Osteoblast (primary cell): ENCODE results near the gene MAMSTR. TPM values are rescaled to one million over a fixed set of nuclear protein-coding genes. Genes with fewer than 3 reads are reported as not detected.

Source experiments
- DNase-seq: peaks from one replicate; pipeline ENCODE4 v3.0.0; 2011; ENCODE audit warnings: low spot score, mixed read lengths; ENCODE audit not compliant: insufficient read length; ENCODE audit errors: missing footprints
- H2AFZ ChIP-seq: 2 replicates; pipeline ENCODE4 v1.6.0; 2011; ENCODE audit warnings: mild to moderate bottlenecking, low read length
- H3K27ac ChIP-seq: 2 replicates; pipeline ENCODE4 v1.5.1; 2011; ENCODE audit warnings: mild to moderate bottlenecking, low read depth, low read length, moderate library complexity
- H3K27me3 ChIP-seq: 2 replicates; pipeline ENCODE4 v1.6.0; 2012; ENCODE audit warnings: mild to moderate bottlenecking, control low read depth, inconsistent platforms, low read length, moderate library complexity; ENCODE audit not compliant: insufficient read depth
- H3K36me3 ChIP-seq: 2 replicates; pipeline ENCODE4 v1.5.1; 2011; ENCODE audit warnings: mild to moderate bottlenecking, low read length, control low read depth, moderate library complexity; ENCODE audit not compliant: insufficient read depth
- H3K4me1 ChIP-seq: 2 replicates; pipeline ENCODE4 v1.5.1; 2011; ENCODE audit warnings: mild to moderate bottlenecking, low read length, control low read depth, moderate library complexity; ENCODE audit not compliant: insufficient read depth
- H3K4me2 ChIP-seq: 2 replicates; pipeline ENCODE4 v1.6.0; 2011; ENCODE audit warnings: mild to moderate bottlenecking, low read length; ENCODE audit not compliant: insufficient read depth
- H3K4me3 ChIP-seq: fragments of 200-600 bp; sonication (generic); 3 replicates; pipeline ENCODE4 v1.5.1; 2012; ENCODE audit warnings: mild to moderate bottlenecking, low read length, inconsistent platforms; ENCODE audit not compliant: insufficient read depth
- H3K79me2 ChIP-seq: 2 replicates; pipeline ENCODE4 v1.6.0; 2012; ENCODE audit warnings: mild to moderate bottlenecking, low read length, control low read depth, inconsistent platforms; ENCODE audit not compliant: insufficient read depth
- H3K9me3 ChIP-seq: 2 replicates; pipeline ENCODE4 v1.5.1; 2011; ENCODE audit warnings: low read depth, low read length, control low read depth
- H4K20me1 ChIP-seq: 2 replicates; pipeline ENCODE4 v1.6.0; 2012; ENCODE audit warnings: mild to moderate bottlenecking, low read length, control low read depth; ENCODE audit not compliant: insufficient read depth
- total RNA-seq: library from RNA; depleted of rRNA; stranded (reverse); fragments of >200 nt; gene quantifications from 2 replicates; pipeline ENCODE4 v1.2.3, GENCODE V29; 2012
- TF ChIP-seq, protein P1 (sequence below): IDR thresholded peaks from 2 replicates; pipeline ENCODE4 v1.5.1; 2011; ENCODE audit warnings: mild to moderate bottlenecking, low read depth, low read length, moderate library complexity; ENCODE audit errors: extremely low read depth

Gene MAMSTR
- total RNA-seq, 1 donor: 0.36 TPM

- TF ChIP-seq, protein P1, sequence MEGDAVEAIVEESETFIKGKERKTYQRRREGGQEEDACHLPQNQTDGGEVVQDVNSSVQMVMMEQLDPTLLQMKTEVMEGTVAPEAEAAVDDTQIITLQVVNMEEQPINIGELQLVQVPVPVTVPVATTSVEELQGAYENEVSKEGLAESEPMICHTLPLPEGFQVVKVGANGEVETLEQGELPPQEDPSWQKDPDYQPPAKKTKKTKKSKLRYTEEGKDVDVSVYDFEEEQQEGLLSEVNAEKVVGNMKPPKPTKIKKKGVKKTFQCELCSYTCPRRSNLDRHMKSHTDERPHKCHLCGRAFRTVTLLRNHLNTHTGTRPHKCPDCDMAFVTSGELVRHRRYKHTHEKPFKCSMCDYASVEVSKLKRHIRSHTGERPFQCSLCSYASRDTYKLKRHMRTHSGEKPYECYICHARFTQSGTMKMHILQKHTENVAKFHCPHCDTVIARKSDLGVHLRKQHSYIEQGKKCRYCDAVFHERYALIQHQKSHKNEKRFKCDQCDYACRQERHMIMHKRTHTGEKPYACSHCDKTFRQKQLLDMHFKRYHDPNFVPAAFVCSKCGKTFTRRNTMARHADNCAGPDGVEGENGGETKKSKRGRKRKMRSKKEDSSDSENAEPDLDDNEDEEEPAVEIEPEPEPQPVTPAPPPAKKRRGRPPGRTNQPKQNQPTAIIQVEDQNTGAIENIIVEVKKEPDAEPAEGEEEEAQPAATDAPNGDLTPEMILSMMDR: no peak
- DNase-seq: peak; percentile 99
- Histone ChIP-seq H3K4me2 (peak within 1 kb of the TSS; percentile 84), H3K4me1 (peaks cover 5% of the 10 kb centered on the region), H3K27me3 (peaks cover 33% of the 10 kb centered on the region), H3K9me3 (no peaks in the 10 kb centered on the region), H3K79me2 (no peaks in the 10 kb centered on the region), H2AFZ (peak within 1 kb of the TSS; percentile 90), H3K27ac (peak within 1 kb of the TSS; percentile 62), H4K20me1 (no peaks in the 10 kb centered on the region), H3K4me3 (peak within 1 kb of the TSS; percentile 73), H3K36me3 (no peaks in the 10 kb centered on the region)
Observed at GRCh38 chr19:48746738-48747575, 27.4 kb upstream of the MAMSTR start, which contains the start of gene IZUMO1. Gene IZUMO1, minus strand, starts transcription at chr19:48746909. Its CDS starts 1,050 bp downstream, at chr19:48745859.

DNA sequence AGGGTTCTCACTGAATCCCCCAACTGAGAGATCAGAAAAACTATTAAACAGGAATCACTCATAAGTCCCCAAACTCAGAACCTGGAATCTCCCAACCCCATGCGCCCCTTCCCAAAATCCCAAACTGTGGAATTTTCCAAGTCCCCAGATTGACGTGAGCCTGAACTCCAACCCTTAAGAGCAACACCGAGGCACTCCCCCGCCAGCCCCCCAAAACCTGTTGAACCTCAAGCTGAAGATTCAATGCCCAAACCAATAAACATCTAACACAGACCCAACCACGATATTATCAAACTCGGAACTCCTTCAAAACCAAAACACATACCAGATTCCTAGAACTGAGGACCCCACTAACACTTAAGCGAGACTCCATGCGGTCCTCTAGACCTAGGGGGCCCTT lies 26.6 kb upstream of the MAMSTR start:
- Histone ChIP-seq H3K79me2 (no peaks in the 10 kb centered on the region), H3K27ac (no peak overlapping the region), H3K4me3 (no peak overlapping the region), H4K20me1 (no peaks in the 10 kb centered on the region), H2AFZ (peak overlapping the region; percentile 90), H3K9me3 (no peaks in the 10 kb centered on the region), H3K36me3 (no peaks in the 10 kb centered on the region), H3K4me2 (peak overlapping the region; percentile 84), H3K27me3 (peaks cover 26% of the 10 kb centered on the region), H3K4me1 (peaks cover 5% of the 10 kb centered on the region)
- TF ChIP-seq, protein P1: no peak
- peak; percentile 34 for DNase-seq

- Histone ChIP-seq H3K9me3 (no peaks in the 10 kb centered on the region), H2AFZ (no peak overlapping the region), H3K4me3 (no peak overlapping the region), H3K79me2 (no peaks in the 10 kb centered on the region), H3K4me2 (no peak overlapping the region), H3K4me1 (peaks cover 5% of the 10 kb centered on the region), H3K36me3 (no peaks in the 10 kb centered on the region), H3K27me3 (peaks cover 20% of the 10 kb centered on the region), H4K20me1 (no peaks in the 10 kb centered on the region), H3K27ac (no peak overlapping the region)
- TF ChIP-seq, protein P1: no peak
- DNase-seq: peak; percentile 97
Observed at GRCh38 chr19:48745208-48745995, 25.9 kb upstream of the MAMSTR start.

DNA sequence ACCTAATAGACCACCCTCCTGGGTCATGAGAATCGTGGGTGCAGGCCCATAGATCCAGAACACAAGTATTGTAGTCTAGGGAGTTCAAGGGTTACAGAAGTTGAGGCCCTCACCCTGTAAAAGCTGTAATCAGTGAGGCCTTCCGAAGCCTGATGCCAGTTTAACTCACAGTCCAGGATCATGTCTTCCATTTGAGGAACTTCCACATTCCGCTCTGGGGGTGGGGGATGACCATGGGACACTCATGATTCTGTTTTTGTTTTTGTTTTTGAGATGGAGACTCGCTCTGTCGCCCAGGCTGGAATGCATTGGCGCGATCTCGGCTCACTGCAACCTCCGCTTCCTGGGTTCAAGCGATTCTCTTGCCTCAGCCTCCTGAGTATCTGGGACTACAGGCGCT lies 22.6 kb upstream of the MAMSTR start:
- DNase-seq: no peak
- H3K4me3 ChIP-seq: no peak overlapping the region
- H3K36me3 ChIP-seq: no peaks in the 10 kb centered on the region
- peaks cover 21% of the 10 kb centered on the region for H3K27me3 ChIP-seq
- no peaks in the 10 kb centered on the region for H3K79me2 ChIP-seq
- H4K20me1 ChIP-seq: no peaks in the 10 kb centered on the region
- TF ChIP-seq, protein P1: no peak
- no peaks in the 10 kb centered on the region for H3K9me3 ChIP-seq
- H3K4me1 ChIP-seq: peaks cover 5% of the 10 kb centered on the region
- H3K27ac ChIP-seq: no peak overlapping the region
- no peak overlapping the region for H2AFZ ChIP-seq
- no peak overlapping the region for H3K4me2 ChIP-seq
